Natural killer cell (primary cell): ENCODE data around the gene ZNRD2. TPM values are rescaled to one million over a fixed set of nuclear protein-coding genes. Genes with fewer than 3 reads are reported as not detected.

ENCODE experiments used
- ATAC-seq, 3 donors: fragments of 150-1000 bp in 2 of 3; fragments of 200-7000 bp in 1 of 3; cut with Tn5 transposase; 1 replicate in 1 of 3; 2 replicates in 2 of 3; pipeline ENCODE4 v1.10.0; 2021; ENCODE audit warnings: mild to moderate bottlenecking in 2 of 3, moderate library complexity in 2 of 3
- DNase-seq, 2 donors: peaks; one replicate each; pipeline versions ENCODE4 v3.0.0 to v3.0.0-alpha.2; 2013 to 2021; ENCODE audit warnings: mixed read lengths in 1 of 2
- H3K27ac ChIP-seq: one replicate; pipeline ENCODE4 v1.5.1; 2013; ENCODE audit warnings: mild to moderate bottlenecking, low read length
- H3K27me3 ChIP-seq: one replicate; pipeline ENCODE4 v1.6.1; 2013; ENCODE audit warnings: low read length; ENCODE audit not compliant: control insufficient read depth, insufficient read depth
- H3K36me3 ChIP-seq: one replicate; pipeline ENCODE4 v1.6.1; 2013; ENCODE audit warnings: low read length; ENCODE audit not compliant: control insufficient read depth, insufficient read depth
- H3K4me1 ChIP-seq: one replicate; pipeline ENCODE4 v1.6.1; 2013; ENCODE audit warnings: low read length; ENCODE audit not compliant: control insufficient read depth, insufficient read depth
- H3K4me3 ChIP-seq: one replicate; pipeline ENCODE4 v1.5.1; 2013; ENCODE audit warnings: low read length
- H3K9me3 ChIP-seq: one replicate; pipeline ENCODE4 v1.6.1; 2013; ENCODE audit warnings: low read length; ENCODE audit not compliant: control insufficient read depth, insufficient read depth
- H3K27ac Mint-ChIP-seq, 2 donors: one replicate each; pipeline ENCODE4 v1.8.0; 2022; ENCODE audit warnings: mild to moderate bottlenecking in 2 of 2, mixed read lengths in 2 of 2, moderate library complexity in 1 of 2
- H3K27me3 Mint-ChIP-seq, 2 donors: one replicate each; pipeline ENCODE4 v1.8.0; 2022; ENCODE audit warnings: low read depth in 2 of 2, mixed read lengths in 2 of 2
- H3K36me3 Mint-ChIP-seq: one replicate; pipeline ENCODE4 v1.8.0; 2022; ENCODE audit warnings: mixed read lengths
- H3K4me1 Mint-ChIP-seq, 2 donors: one replicate each; pipeline ENCODE4 v1.8.0; 2022; ENCODE audit warnings: mixed read lengths in 2 of 2
- H3K4me3 Mint-ChIP-seq: one replicate; pipeline ENCODE4 v1.8.0; 2022; ENCODE audit warnings: mild to moderate bottlenecking, moderate library complexity, mixed read lengths
- H3K9me3 Mint-ChIP-seq, 2 donors: one replicate each; pipeline ENCODE4 v1.8.0; 2022; ENCODE audit warnings: mixed read lengths in 2 of 2
- CTCF ChIP-seq: fragments of 200-600 bp; IDR thresholded peaks from one replicate; pipeline ENCODE4 v1.8.0; 2022; ENCODE audit warnings: antibody characterized with exemption
- WGBS: methylation state at CpG from one replicate; pipeline ENCODE4 v1.1.7; 2013; ENCODE audit warnings: missing lambda C conversion rate; ENCODE audit not compliant: insufficient coverage; 5-methylcytosine and 5-hydroxymethylcytosine counted together
- intact Hi-C: fragments of 100-400 bp; cut with micrococcal nuclease; formaldehyde crosslinking; loops from one replicate; pipeline ENCODE4 v1.14.2; 2022
- total RNA-seq, 4 donors: library from RNA; stranded (reverse); fragments of 120-200 nt in 1 of 4; gene quantifications; one replicate each; pipeline versions ENCODE4 v1.2.3 to v1.2.4, GENCODE V29; 2013 to 2022

ZNRD2 gene
- total RNA-seq, 3 donors from 2014 or later (not counting 1 experiment from before 2014, with no cell fraction given), result 40.9 to 64.1 (median 60.0) TPM

- WGBS, result 93% methylated on average over 106 of the region's 106 CpGs
- intact Hi-C loops, result no loop called here
- Histone ChIP-seq H3K4me1 (peaks cover 37% of the 10 kb centered on the region), H3K36me3 (peaks cover 27% of the 10 kb centered on the region), H3K27ac (no peak overlapping the region), H3K27me3 (no peaks in the 10 kb centered on the region), H3K9me3 (no peaks in the 10 kb centered on the region), H3K4me3 (no peak overlapping the region)
- TF ChIP-seq CTCF, result no peak
- ATAC-seq, result no peak
- Mint-ChIP-seq H3K4me1 (peaks cover 17 to 31% of the 10 kb centered on the region in 2 donors), H3K27ac (peak overlapping the region in 1 of 2 donors; percentile 42), H3K4me3 (no peak overlapping the region), H3K27me3 (no peaks in the 10 kb centered on the region), H3K36me3 (no peaks in the 10 kb centered on the region), H3K9me3 (no peaks in the 10 kb centered on the region)
- no peak for DNase-seq
Measured at GRCh38 chr11:65591939-65592857, 21.9 kb downstream of the ZNRD2 start.

- no peak overlapping the region for H3K27ac ChIP-seq
- Mint-ChIP-seq H3K4me3 (no peak overlapping the region), H3K27ac (no peak overlapping the region), H3K9me3 (no peaks in the 10 kb centered on the region), H3K4me1 (peaks cover 10 to 23% of the 10 kb centered on the region in 2 donors), H3K36me3 (no peaks in the 10 kb centered on the region), H3K27me3 (no peaks in the 10 kb centered on the region)
- H3K4me3 ChIP-seq, result no peak overlapping the region
- no peaks in the 10 kb centered on the region for H3K9me3 ChIP-seq
- H3K4me1 ChIP-seq, result peaks cover 29% of the 10 kb centered on the region
- H3K36me3 ChIP-seq, result peaks cover 34% of the 10 kb centered on the region
- intact Hi-C loops, result loop anchor here (1.0 kb wide), 1 partner anchor 53 kb away; no protein-coding TSS in a partner anchor
- WGBS, result 91% methylated on average over 22 of the region's 22 CpGs
- no peak for ATAC-seq
- H3K27me3 ChIP-seq, result no peaks in the 10 kb centered on the region
- no peak for TF ChIP-seq CTCF
- no peak for DNase-seq
Measured at GRCh38 chr11:65592858-65593517, 22.7 kb downstream of the ZNRD2 start.

GRCh38 chr11:65593518-65594414 lies 23.5 kb downstream of the ZNRD2 start:
- peak; percentile 30 to 70 for DNase-seq
- Histone ChIP-seq H3K4me1 (peaks cover 21% of the 10 kb centered on the region), H3K4me3 (no peak overlapping the region), H3K27ac (no peak overlapping the region), H3K27me3 (no peaks in the 10 kb centered on the region), H3K36me3 (peaks cover 41% of the 10 kb centered on the region), H3K9me3 (no peaks in the 10 kb centered on the region)
- Mint-ChIP-seq H3K36me3 (no peaks in the 10 kb centered on the region), H3K27me3 (no peaks in the 10 kb centered on the region), H3K4me3 (no peak overlapping the region), H3K9me3 (no peaks in the 10 kb centered on the region), H3K27ac (no peak overlapping the region), H3K4me1 (peaks cover 2 to 16% of the 10 kb centered on the region in 2 donors)
- intact Hi-C loops, result loop anchor here (1.0 kb wide), 1 partner anchor 53 kb away; no protein-coding TSS in a partner anchor
- 91% methylated on average over 26 of the region's 26 CpGs for WGBS
- peak; percentile 55 for TF ChIP-seq CTCF
- peak; percentile 43 to 50 (median 48) for ATAC-seq
